ENCODE data around the gene GZMH.

Gene GZMH

GRCh38 chr14:24574206-24574774 lies 35.2 kb downstream of the GZMH start:
- in situ Hi-C loops (cut with MboI; ENCODE audit: low sequenced_read_pairs, unreplicated experiment): no loop called here
- DNase-seq (ENCODE audit: low spot score): no peak
- no peak for TF ChIP-seq CTCF (IDR thresholded peaks at IDR 0.05; ENCODE audit: borderline replicate concordance, control extremely low read depth, extremely low read depth, insufficient read depth, missing control alignments)

GRCh38 chr14:24566318-24566717 lies 43.2 kb downstream of the GZMH start:
- no peak for DNase-seq (ENCODE audit: low spot score)
- TF ChIP-seq CTCF (IDR thresholded peaks at IDR 0.05; ENCODE audit: borderline replicate concordance, control extremely low read depth, extremely low read depth, insufficient read depth, missing control alignments): no peak
- in situ Hi-C loops (cut with MboI; ENCODE audit: low sequenced_read_pairs, unreplicated experiment): no loop called here

GRCh38 chr14:24565766-24566165 lies 43.7 kb downstream of the GZMH start:
- in situ Hi-C loops (cut with MboI; ENCODE audit: low sequenced_read_pairs, unreplicated experiment): no loop called here

GRCh38 chr14:24563505-24563904 lies 46.0 kb downstream of the GZMH start:
- in situ Hi-C loops (cut with MboI; ENCODE audit: low sequenced_read_pairs, unreplicated experiment): no loop called here
- no peak for TF ChIP-seq CTCF (IDR thresholded peaks at IDR 0.05; ENCODE audit: borderline replicate concordance, control extremely low read depth, extremely low read depth, insufficient read depth, missing control alignments)
- no peak for DNase-seq (ENCODE audit: low spot score)

More at GRCh38 chr14:24565766-24566165, 43.7 kb downstream of the GZMH start:
- no peak for DNase-seq (ENCODE audit: low spot score)
- no peak for TF ChIP-seq CTCF (IDR thresholded peaks at IDR 0.05; ENCODE audit: borderline replicate concordance, control extremely low read depth, extremely low read depth, insufficient read depth, missing control alignments)

GRCh38 chr14:24556756-24557155 lies 52.7 kb downstream of the GZMH start:
- TF ChIP-seq CTCF (IDR thresholded peaks at IDR 0.05; ENCODE audit: borderline replicate concordance, control extremely low read depth, extremely low read depth, insufficient read depth, missing control alignments): no peak
- in situ Hi-C loops (cut with MboI; ENCODE audit: low sequenced_read_pairs, unreplicated experiment): no loop called here
- no peak for DNase-seq (ENCODE audit: low spot score)
